ENCODE data around the gene FAM181A. TPM values are rescaled to one million over a fixed set of nuclear protein-coding genes. Genes with fewer than 3 reads are reported as not detected.

Gene FAM181A
- total and polyA plus RNA-seq, 2 of the 4 experiments (the other 2 are of a cell fraction), result not detected

DNA sequence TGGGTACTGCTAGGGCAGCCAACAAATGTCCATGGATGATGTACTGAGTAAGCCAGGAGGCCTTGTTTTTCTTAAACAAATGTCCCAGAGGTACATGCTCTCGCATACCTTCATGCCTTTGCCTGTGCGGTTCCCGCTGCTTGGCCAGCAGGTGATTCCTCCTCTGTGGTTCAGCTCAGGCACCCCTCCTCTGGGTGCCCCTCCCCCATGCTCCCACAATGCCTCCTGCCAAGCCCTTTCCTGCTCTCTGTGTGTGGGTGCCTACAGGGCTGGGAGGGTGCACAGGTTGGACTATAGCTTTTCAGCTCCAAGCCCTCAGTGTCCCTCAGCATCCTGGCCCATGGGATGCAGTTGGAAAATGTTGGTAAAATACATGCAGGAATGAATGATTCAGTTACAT lies 25.7 kb downstream of the FAM181A start:
- CTCF ChIA-PET, result no interaction called here
- intact Hi-C loops (cut with micrococcal nuclease), result no loop called here

More for the DNA sequence above, 25.7 kb downstream of the FAM181A start:
- no peak overlapping the region for H3K14ac ChIP-seq (replicated peaks; ENCODE audit: low read depth, low read length)
- H3K18ac ChIP-seq (ENCODE audit: low read depth, low read length), result no peak overlapping the region
- H2AFZ ChIP-seq (replicated peaks; ENCODE audit: low read length, poor library complexity), result no peak overlapping the region
- H3K4me2 ChIP-seq (ENCODE audit: low read depth, low read length), result no peak overlapping the region
- POLR2A ChIA-PET (ENCODE audit: unreplicated experiment), result no interaction called here
- no CpG with 5 or more reads among the region's 3 CpGs for WGBS, 2 experiments (ENCODE audit: extremely low coverage in 2 of 2, insufficient read length in 1 of 2)
- H4K91ac ChIP-seq (ENCODE audit: insufficient read depth, low read depth, low read length), result no peak overlapping the region
- no TSS peak for BruUV-seq (replicated peaks)
- no peak overlapping the region for H3K4me3 ChIP-seq (ENCODE audit: insufficient read depth, low read depth, low read length)
- no peak overlapping the region for H3K9ac ChIP-seq (ENCODE audit: low read depth, low read length)
- no peaks in the 10 kb centered on the region for H3K79me1 ChIP-seq (ENCODE audit: low read depth in 1 of 2, low read length in 2 of 2)
- no peak for ATAC-seq (ENCODE audit: low read depth)
- TF ChIP-seq RAD21 (IDR thresholded peaks at IDR 0.05; ENCODE audit: low read length) (no peak), CHD1 (IDR thresholded peaks at IDR 0.05; ENCODE audit: low read depth, low read length) (no peak), NFE2L2 (IDR thresholded peaks at IDR 0.05; ENCODE audit: low read depth, low read length) (no peak), FOS (IDR thresholded peaks at IDR 0.05; ENCODE audit: low read depth, low read length) (no peak)
- no peak overlapping the region for H4K8ac ChIP-seq (ENCODE audit: low read depth in 2 of 2, low read length in 2 of 2)
- no peak overlapping the region for H2AK5ac ChIP-seq (ENCODE audit: low read depth, low read length)
- H3K9me1 ChIP-seq (ENCODE audit: insufficient read depth, low read length), result no peaks in the 10 kb centered on the region
- peaks cover 2% of the 10 kb centered on the region; the same call in 1 of the 2 replicates for H3K27me3 ChIP-seq (ENCODE audit: control insufficient read depth, insufficient read depth, low read length)
- H3K27ac ChIP-seq (ENCODE audit: insufficient read depth, low read length), result no peak overlapping the region
- H3K36me3 ChIP-seq (ENCODE audit: control insufficient read depth, insufficient read depth, low read length), result no peaks in the 10 kb centered on the region
- H3K9me3 ChIP-seq (ENCODE audit: control insufficient read depth, insufficient read depth, low read length), result no peaks in the 10 kb centered on the region
- H3K23ac ChIP-seq (ENCODE audit: low read depth, low read length), result no peak overlapping the region
- no peak overlapping the region for H2BK5ac ChIP-seq (ENCODE audit: low read depth, low read length, poor library complexity, severe bottlenecking)
- in situ Hi-C loops (cut with MboI; ENCODE audit: low sequenced_read_pairs) (no loop called here), dilution Hi-C loops (cut with HindIII; ENCODE audit: low sequenced_read_pairs, unreplicated experiment) (no loop called here)
- H4K20me1 ChIP-seq (ENCODE audit: insufficient read depth, low read length), result no peaks in the 10 kb centered on the region
- no peak overlapping the region for H4K5ac ChIP-seq (ENCODE audit: low read depth, low read length)
- no peak overlapping the region for H2BK20ac ChIP-seq (ENCODE audit: low read depth, low read length)
- no peak overlapping the region for H3K56ac ChIP-seq (ENCODE audit: extremely low read depth, insufficient read depth, low read length)
- no peaks in the 10 kb centered on the region for H3K4me1 ChIP-seq (ENCODE audit: control insufficient read depth, insufficient read depth, low read length)
- H2BK120ac ChIP-seq (ENCODE audit: low read depth, low read length), result no peak overlapping the region
- H3K4ac ChIP-seq (ENCODE audit: low read depth, low read length), result no peak overlapping the region
- H2AK9ac ChIP-seq (replicated peaks; ENCODE audit: low read depth, low read length, poor library complexity), result no peak overlapping the region
- no peak for DNase-seq
- no peak overlapping the region for H2BK15ac ChIP-seq (ENCODE audit: low read depth, low read length)
